K562 treated with DMSO at 1 percent for 48 hours (cell line): ENCODE measurements around the gene ERO1A. TPM values are rescaled to one million over a fixed set of nuclear protein-coding genes. Genes with fewer than 3 reads are reported as not detected.

ENCODE experiments used
- total RNA-seq: library from RNA; unstranded; fragments of 300-600 nt; gene quantifications from 2 replicates; pipeline ENCODE4 v1.2.3, GENCODE V29; 2022; ENCODE audit warnings: low replicate concordance; ENCODE audit errors: extremely low read depth

ERO1A gene, protein sequence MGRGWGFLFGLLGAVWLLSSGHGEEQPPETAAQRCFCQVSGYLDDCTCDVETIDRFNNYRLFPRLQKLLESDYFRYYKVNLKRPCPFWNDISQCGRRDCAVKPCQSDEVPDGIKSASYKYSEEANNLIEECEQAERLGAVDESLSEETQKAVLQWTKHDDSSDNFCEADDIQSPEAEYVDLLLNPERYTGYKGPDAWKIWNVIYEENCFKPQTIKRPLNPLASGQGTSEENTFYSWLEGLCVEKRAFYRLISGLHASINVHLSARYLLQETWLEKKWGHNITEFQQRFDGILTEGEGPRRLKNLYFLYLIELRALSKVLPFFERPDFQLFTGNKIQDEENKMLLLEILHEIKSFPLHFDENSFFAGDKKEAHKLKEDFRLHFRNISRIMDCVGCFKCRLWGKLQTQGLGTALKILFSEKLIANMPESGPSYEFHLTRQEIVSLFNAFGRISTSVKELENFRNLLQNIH
- total RNA-seq: not detected in 2 replicates

DNA sequence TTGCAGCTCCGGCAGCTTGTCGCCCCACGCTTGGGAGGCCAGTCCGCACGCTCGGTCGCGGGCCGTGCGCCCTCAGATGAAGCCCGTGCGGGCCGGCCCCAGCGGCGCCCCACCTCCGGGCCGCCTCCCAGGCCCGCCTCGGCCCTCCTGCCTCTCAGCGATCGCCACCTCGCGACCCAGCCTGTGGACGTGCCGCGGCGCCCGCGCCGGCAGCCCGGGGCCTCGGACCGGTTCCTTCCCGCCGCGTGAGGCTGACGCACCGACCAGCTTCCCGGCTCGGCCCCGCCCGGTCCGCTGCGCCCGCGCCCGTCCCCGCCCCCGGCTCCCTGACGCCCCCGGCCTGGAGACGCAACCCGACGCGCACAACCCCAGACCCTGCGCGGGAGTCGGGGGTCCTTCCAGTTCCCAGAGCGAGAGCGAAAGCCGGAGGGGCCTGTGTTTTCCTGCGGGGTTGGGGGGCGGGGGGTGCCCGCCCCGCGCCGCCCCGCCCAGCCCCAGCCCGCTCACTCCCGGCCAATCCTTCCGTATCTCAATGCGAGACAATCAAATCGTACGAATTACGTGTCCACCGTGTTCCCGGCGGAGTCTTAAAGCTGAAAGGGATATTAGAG is at the start of gene ERO1A:
ERO1A (minus strand) TSS at position 78 of the 611 bp plus-strand sequence; CDS start at position 1, 77 bp downstream.

DNA sequence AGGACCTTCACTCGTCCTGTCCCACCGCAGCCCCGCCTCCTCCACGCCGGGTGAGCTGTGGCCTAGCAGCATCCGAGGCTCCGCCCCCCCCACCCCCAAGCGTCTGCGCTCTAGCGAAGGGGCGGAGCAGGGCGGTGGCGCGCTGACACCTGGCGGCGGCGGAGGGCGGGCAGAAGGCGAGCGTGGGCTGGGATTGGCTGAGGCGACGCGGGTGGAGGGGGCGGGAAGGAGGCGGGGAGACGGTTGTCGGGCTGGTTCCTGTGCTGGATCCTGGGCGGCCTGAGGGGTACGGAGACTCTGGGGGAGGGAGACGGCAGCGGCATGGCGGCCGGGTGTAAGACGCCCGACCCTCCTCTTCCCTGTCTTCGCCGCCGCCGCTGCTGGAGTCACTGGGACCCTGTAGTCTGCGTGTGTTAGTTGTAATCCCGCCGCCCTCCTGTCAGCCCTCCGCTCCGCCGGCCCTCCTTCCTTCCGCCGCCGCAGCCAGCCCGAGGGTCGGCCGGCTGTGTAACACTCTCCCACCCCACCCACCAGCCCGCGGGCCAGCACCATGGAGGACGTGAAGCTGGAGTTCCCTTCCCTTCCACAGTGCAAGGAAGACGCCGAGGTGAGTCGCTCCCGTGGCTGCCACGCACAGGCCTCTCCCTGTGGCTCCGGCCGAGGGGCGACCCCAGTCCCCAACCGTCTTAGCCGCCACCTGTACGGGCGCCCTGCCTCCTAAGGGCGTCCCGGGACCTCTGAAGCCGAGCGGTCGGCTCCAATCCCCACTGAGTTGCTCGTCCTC is 34.8 kb upstream of the ERO1A start, which contains the start of gene STYX:
STYX (plus strand) TSS at position 242 of the 784 bp plus-strand sequence; CDS start at position 551, 309 bp downstream.

DNA sequence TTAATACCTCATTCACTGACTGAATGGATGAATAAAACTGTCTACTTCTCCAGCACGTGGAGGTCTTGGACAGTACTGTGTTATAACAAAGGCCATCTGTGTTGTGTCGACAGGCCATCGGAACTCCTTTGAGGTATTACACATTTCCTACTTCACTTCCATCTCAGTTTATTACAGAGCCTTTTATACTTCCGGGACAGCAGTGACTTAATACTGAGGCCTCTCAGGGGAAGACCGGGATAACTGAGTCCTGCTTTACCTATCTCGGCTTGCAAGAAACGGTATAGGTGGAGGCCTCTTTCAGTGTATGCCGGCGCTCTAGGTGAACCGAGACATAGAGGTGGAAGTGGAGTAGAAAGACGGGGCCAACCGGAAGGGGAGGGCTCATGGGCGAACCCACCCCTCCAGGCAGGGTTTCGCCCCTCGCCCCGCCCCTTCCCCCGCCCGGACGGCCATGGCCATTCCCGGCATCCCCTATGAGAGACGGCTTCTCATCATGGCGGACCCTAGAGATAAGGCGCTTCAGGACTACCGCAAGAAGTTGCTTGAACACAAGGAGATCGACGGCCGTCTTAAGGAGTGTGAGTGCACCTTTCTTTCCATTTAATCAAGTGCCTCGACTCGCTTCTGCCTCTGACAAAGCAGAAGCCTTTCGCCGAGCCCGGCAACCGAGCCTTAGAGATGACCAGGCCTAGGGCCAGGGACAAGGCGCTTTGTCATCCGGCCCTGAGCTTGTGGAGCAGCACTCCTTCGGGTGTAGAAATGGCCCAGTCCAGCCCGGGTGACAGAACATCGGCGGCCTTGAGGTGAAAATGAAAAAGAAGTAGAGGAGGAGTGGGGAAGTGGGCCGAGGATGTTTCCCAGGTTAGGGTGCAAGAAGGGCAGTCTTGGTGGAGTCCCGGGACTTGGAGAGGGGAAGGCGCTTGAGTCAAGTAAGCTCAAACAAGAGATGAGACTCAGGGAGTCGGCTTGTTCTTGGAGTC is 11.7 kb upstream of the ERO1A start, which contains the start of gene PSMC6:
PSMC6 (plus strand) TSS at position 477 of the 983 bp plus-strand sequence; CDS start at position 497, 20 bp downstream.

Other genes with a start within 250 kb of the ERO1A start
- not detected in 2 replicates for gene TXNDC16, start 143.1 kb downstream of the ERO1A start, total RNA-seq
- not detected in 2 replicates for gene GPR137C, start 142.7 kb downstream of the ERO1A start, total RNA-seq
- gene PSMC6, start 11.6 kb upstream of the ERO1A start, total RNA-seq: not detected in 2 replicates
- gene STYX, start 34.6 kb upstream of the ERO1A start, total RNA-seq: not detected in 2 replicates
- gene GNPNAT1, start 96.0 kb upstream of the ERO1A start, total RNA-seq: not detected in 2 replicates